ENCODE measurements around the gene SERINC2.
"Not testable (repeated sequence)": the region's sequence is repeated elsewhere in the genome, so short reads cannot be mapped to it uniquely, and the experiment has no call there.

Gene SERINC2

GRCh38 chr1:31383967-31384366 lies 29.0 kb upstream of the SERINC2 start:
- DNase-seq (ENCODE audit: low read depth): no peak

DNA sequence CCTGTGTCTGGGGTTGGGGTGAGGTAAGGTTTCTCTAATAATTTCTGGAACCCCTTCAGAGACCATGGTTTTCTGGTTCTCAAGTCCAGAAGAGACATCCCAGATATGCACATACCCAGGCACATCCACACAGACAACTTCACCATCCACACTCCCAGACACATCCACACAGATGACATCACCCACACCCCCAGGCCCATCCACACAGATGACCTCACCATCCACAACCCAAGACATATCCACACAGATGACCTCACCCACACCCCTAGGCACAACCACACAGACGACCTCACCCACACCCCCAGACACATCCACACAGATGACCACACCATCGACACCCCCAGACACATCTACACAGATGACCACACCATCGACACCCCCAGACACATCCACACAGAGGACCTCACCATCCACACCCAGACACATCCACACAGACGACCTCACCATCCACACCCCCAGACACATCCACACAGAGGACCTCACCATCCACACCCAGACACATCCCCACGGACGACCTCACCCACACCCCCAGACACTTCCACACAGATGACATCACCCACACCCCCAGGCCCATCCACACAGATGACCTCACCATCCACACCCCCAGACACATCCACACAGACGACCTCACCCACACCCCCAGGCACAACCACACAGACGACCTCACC lies 26.3 kb upstream of the SERINC2 start:
- DNase-seq (ENCODE audit: low read depth): not testable (repeated sequence)

DNA sequence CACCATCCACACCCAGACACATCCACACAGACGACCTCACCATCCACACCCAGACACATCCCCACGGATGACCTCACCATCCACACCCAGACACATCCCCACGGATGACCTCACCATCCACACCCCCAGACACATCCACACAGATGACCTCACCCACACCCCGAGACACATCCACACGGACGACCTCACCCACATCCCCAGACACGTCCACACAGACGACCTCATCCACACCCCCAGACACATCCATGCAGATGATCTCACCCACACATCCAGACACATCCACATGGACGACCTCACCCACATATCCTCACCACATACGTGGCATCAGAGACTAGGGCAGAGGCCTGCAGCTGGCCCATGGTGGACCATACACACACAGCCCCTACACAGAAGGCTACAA lies 25.4 kb upstream of the SERINC2 start:
- no peak for DNase-seq (ENCODE audit: low read depth)

GRCh38 chr1:31389616-31390015 lies 23.4 kb upstream of the SERINC2 start:
- no peak for DNase-seq (ENCODE audit: low read depth)

- DNase-seq (ENCODE audit: low read depth): no peak
Observed at GRCh38 chr1:31390071-31390470, 22.9 kb upstream of the SERINC2 start.

GRCh38 chr1:31393463-31393862 lies 19.6 kb upstream of the SERINC2 start:
- no peak for DNase-seq (ENCODE audit: low read depth)

GRCh38 chr1:31394584-31395193 lies 18.3 kb upstream of the SERINC2 start:
- DNase-seq (ENCODE audit: low read depth): peak; percentile 29

DNA sequence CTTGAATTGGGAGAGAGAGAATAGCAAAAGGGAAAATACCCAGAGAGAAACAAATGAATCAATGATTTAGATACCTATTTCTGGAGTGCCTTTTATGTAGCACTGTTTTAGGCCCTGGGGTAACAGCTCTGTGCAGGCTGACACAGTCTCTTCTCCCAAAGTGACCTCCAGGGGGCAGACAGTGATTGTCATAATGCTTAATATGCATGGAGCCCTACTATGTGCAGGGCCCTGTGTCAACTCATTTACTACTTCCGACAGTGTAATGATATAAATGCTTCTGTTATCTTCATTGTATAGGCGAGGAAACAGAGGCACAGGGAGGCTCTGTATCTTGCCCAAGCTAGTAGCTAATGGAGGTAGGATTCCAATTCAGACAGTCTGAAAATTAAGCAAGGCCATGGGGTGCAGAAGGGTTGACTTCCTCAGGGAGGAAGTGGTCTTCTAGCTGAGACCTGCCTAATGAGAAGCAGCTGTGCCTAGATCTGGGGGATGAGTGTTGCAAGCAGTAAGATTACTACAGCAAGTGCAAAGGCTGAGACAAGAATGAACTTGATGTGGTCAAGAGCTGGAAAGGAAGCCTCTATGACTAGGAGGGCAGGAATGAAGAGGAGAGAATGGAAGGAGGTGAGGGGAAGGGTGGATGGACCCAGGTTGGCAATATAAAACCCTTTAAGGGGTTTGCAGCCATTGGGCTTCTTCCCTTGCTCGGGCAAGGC lies 16.2 kb upstream of the SERINC2 start:
- no peak for DNase-seq (ENCODE audit: low read depth)

GRCh38 chr1:31397360-31398095 lies 15.5 kb upstream of the SERINC2 start:
- DNase-seq (ENCODE audit: low read depth): no peak

DNA sequence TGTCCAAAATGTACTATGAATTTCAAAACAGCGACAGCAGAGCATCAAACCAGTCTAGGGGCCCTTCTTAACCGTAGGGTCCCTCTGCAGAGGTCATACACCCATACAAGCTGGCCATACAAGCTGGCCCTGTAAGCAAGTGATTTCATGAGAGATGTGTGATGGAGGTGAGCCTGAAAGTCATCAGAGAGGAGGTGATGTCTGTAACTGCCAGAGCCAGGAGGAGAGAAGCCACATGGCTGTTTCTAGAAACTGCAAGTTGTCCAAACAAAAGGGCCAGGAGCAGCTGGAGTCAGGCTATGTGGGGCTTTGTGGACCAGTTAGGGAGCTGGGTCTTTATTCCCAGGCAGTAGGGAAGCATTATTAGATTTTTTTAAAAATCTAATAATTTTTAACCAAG lies 14.8 kb upstream of the SERINC2 start:
- DNase-seq (ENCODE audit: low read depth): no peak

- no peak for DNase-seq (ENCODE audit: low read depth)
Observed at GRCh38 chr1:31399976-31400375, 13.0 kb upstream of the SERINC2 start.

DNA sequence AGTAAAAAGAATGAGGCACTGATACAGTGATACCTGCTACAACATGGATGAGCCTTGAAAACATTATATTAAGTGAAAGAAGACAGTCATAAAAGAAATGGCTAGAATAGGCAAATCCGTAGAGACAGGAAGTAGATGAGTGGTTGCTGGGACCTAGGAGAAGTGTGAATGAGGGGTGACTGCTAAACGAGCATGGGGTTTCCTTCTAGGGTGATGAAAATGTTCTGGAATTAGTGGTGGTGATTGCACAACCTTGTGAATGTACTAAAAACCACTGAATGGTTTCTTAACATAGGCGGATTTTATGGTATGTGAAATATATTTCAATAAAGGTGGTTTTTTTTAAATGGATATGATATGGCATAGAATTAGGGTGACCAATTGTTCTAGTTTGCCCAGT lies 12.6 kb upstream of the SERINC2 start:
- DNase-seq (ENCODE audit: low read depth): no peak

DNA sequence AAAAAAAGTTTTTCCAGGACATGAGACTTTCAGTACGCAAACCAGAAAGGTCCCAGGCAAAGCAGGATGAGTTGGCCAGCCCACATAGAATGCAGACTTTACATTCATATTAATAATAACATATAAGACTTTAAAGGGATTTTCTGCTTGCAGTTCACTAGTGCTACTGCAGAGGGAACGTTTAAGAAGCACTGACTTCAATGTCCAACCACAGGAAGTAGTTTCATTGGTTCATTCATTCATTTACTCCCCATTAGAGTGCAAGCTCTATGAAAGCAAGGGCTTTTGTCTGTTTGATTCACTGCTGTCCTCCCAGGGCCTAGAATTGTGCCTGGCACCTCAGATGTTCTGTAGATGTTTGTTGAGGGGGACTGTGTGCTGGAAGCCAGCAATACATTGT lies 11.8 kb upstream of the SERINC2 start:
- no peak for DNase-seq (ENCODE audit: low read depth)

DNA sequence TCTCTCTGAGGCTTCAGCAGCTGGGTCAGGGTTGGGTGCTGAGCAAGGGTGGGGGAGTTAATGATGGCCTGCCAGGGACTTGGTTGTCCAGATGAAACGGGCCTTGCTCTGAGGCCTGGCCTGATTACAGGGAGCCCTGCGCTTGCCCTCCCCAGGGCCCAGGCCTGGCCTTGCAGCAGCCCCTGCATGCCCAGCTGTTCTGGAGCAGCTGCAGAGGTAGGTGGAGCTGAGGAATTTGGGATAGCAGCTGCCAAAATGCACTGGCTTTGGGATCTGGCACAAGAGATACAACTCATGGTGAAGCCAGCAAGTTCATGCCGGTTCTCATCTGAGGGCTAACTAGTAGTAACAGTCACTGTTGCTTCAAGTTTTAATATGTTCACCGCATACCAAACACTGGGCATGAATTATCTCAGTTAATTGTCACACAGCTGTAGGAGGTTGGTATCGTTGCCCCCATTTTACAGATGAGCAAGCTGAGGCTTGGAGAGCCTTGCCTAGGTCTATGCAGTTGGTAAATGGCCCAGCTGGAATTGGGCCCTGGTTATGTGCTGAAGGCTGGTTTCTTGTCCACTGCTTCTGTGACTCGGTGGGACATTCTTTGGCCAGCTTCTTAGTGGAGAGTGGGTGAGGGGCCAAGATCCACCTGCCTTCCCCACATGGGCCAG lies 7.3 kb upstream of the SERINC2 start:
- no peak for DNase-seq (ENCODE audit: low read depth)

DNA sequence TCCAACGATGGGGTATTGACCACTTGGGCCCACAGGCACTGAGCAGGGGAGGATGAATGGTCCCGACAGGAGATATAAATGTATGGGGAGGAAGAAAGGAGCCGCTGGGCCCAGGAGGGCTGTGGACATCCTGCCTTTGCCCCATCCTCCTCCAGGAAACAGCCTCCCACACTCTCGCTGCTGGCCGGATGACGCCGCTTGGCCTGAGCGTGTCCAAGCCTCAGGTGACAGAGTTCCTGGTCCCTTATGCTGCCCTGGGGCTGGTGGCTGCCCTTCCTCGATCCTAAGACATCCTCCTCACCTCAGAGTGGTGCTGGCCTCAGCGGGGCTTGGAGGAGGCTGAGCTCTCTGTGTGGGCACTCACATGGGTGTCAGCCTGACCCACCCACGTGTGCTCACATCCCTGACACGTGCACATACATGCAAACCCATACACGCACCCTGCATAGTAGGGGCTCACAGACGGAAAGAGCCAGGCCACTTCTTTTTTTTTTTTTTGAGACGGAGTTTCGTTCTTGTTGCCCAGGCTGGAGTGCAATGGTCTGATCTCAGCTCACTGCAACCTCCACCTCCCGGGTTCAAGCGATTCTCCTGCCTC lies 5.9 kb upstream of the SERINC2 start:
- DNase-seq (ENCODE audit: low read depth): no peak

DNA sequence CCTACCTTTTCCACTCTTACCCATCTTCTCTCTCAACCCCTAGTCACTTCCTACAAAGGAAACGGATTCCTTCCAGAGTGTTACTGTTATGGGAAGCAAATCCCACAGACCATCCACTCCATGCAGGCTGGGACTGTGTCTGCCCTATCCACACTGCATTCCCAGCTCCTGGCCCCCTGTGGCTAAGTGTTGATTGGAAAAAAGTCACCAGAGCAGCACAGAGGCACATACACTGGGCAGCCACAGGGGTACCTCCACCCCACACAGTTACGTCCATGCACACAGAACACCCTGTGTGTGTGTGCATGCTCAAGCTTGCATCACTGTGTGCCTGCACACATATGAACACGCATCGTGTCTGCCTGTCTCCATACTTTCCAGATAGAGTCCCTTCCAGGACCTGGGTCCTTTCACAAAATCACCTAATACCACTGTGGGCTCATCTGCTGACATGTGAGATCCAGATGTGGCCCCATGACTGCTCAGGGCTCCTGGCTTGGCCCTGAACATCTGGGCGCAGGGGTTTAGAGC lies 4.2 kb upstream of the SERINC2 start:
- no peak for DNase-seq (ENCODE audit: low read depth)

GRCh38 chr1:31409946-31410858 lies 2.8 kb upstream of the SERINC2 start:
- DNase-seq (ENCODE audit: low read depth): no peak

GRCh38 chr1:31410871-31411270 lies 2.1 kb upstream of the SERINC2 start:
- no peak for DNase-seq (ENCODE audit: low read depth)

- no peak for DNase-seq (ENCODE audit: low read depth)
Observed at GRCh38 chr1:31412205-31412604, 808 bp upstream of the SERINC2 start.

DNA sequence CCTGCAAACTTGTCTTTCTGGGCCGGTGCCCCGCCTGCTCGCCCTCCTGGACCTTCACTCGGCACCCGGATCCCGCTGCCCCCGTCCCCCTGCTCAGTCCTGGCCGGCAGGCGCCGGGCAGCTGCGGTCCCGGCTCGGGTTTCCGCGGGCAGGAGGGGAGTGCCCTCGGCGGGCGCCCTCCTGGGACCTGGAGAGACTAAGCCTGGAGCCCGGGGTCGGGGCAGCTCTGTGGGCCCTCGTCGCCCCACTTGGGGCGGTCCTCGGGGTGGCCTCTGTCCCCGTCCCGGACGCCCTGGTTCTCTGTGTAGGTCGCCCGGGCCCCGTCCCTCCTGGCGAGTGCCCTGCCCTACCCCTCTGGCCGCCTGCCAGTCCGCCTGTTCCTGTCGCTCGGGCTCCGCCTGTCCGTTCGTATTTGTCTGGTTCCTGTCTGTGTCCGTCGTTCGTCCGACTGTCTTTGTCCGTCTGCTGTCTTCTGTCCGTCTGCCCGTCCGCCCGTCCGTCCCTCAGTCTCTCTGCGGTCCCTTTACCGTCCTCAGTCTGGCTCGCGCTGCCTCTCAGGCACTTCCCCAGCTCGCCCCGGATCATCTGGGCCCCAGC lies 490 bp downstream of the SERINC2 start:
- DNase-seq (ENCODE audit: low read depth): no peak
